HUES48 (cell line): ENCODE measurements around the gene USO1.

Experiments
- H3K27ac ChIP-seq: one replicate; pipeline ENCODE4 v1.7.0; 2013; ENCODE audit warnings: low read depth, low read length, inconsistent platforms
- H3K27me3 ChIP-seq: 2 replicates; pipeline ENCODE4 v1.6.1; 2013; ENCODE audit warnings: mild to moderate bottlenecking, low read length; ENCODE audit not compliant: control insufficient read depth, insufficient read depth
- H3K36me3 ChIP-seq: 2 replicates; pipeline ENCODE4 v1.6.1; 2013; ENCODE audit warnings: low read length; ENCODE audit not compliant: control insufficient read depth, insufficient read depth
- H3K4me1 ChIP-seq: 2 replicates; pipeline ENCODE4 v1.6.1; 2013; ENCODE audit warnings: mild to moderate bottlenecking, low read length; ENCODE audit not compliant: control insufficient read depth, insufficient read depth
- H3K4me3 ChIP-seq: 2 replicates; pipeline ENCODE4 v1.5.1; 2013; ENCODE audit warnings: mild to moderate bottlenecking, low read depth, low read length
- H3K9ac ChIP-seq: 2 replicates; pipeline ENCODE4 v1.6.1; 2013; ENCODE audit warnings: mild to moderate bottlenecking, low read depth, low read length, moderate library complexity
- H3K9me3 ChIP-seq: 2 replicates; pipeline ENCODE4 v1.6.1; 2013; ENCODE audit warnings: low read length; ENCODE audit not compliant: control insufficient read depth, insufficient read depth

USO1 gene

GRCh38 chr4:75820676-75821075 is 96.3 kb downstream of the USO1 start:
- H3K27ac ChIP-seq, result no peak overlapping the region

GRCh38 chr4:75821216-75821615 is 96.8 kb downstream of the USO1 start:
- no peak overlapping the region for H3K27ac ChIP-seq
- H3K27me3 ChIP-seq, result no peaks in the 10 kb centered on the region
- H3K4me1 ChIP-seq, result no peaks in the 10 kb centered on the region
- H3K4me3 ChIP-seq, result no peak overlapping the region
- 0 out of 2 replicates have a peak, but pooled peaks cover 3% of the 10 kb centered on the region for H3K36me3 ChIP-seq
- no peak overlapping the region for H3K9ac ChIP-seq
- no peaks in the 10 kb centered on the region for H3K9me3 ChIP-seq

More at GRCh38 chr4:75820676-75821075, 96.3 kb downstream of the USO1 start:
- no peaks in the 10 kb centered on the region for H3K27me3 ChIP-seq
- H3K9ac ChIP-seq, result no peak overlapping the region
- H3K36me3 ChIP-seq, result peaks cover 3% of the 10 kb centered on the region; the same call in 1 of the 2 replicates
- no peaks in the 10 kb centered on the region for H3K9me3 ChIP-seq
- H3K4me1 ChIP-seq, result no peaks in the 10 kb centered on the region
- H3K4me3 ChIP-seq, result no peak overlapping the region

GRCh38 chr4:75821966-75822365 is 97.6 kb downstream of the USO1 start:
- H3K4me1 ChIP-seq, result no peaks in the 10 kb centered on the region
- no peaks in the 10 kb centered on the region for H3K36me3 ChIP-seq
- H3K27ac ChIP-seq, result no peak overlapping the region
- H3K9ac ChIP-seq, result no peak overlapping the region
- no peaks in the 10 kb centered on the region for H3K27me3 ChIP-seq
- no peaks in the 10 kb centered on the region for H3K9me3 ChIP-seq
- H3K4me3 ChIP-seq, result no peak overlapping the region

GRCh38 chr4:75822416-75822815 is 98.0 kb downstream of the USO1 start:
- no peaks in the 10 kb centered on the region for H3K27me3 ChIP-seq
- H3K9me3 ChIP-seq, result no peaks in the 10 kb centered on the region
- no peak overlapping the region for H3K4me3 ChIP-seq
- no peaks in the 10 kb centered on the region for H3K4me1 ChIP-seq
- no peak overlapping the region for H3K9ac ChIP-seq
- H3K36me3 ChIP-seq, result no peaks in the 10 kb centered on the region
- H3K27ac ChIP-seq, result no peak overlapping the region

GRCh38 chr4:75823812-75824211 is 99.4 kb downstream of the USO1 start:
- Histone ChIP-seq H3K27me3 (no peaks in the 10 kb centered on the region), H3K36me3 (no peaks in the 10 kb centered on the region), H3K9me3 (no peaks in the 10 kb centered on the region), H3K9ac (no peak overlapping the region), H3K4me1 (no peaks in the 10 kb centered on the region), H3K27ac (no peak overlapping the region), H3K4me3 (no peak overlapping the region)

GRCh38 chr4:75830906-75831305 is 106.5 kb downstream of the USO1 start:
- H3K4me1 ChIP-seq, result peaks cover 6% of the 10 kb centered on the region; the same call in 1 of the 2 replicates
- no peak overlapping the region for H3K9ac ChIP-seq
- no peaks in the 10 kb centered on the region for H3K9me3 ChIP-seq
- no peak overlapping the region for H3K4me3 ChIP-seq
- H3K27ac ChIP-seq, result no peak overlapping the region
- no peaks in the 10 kb centered on the region for H3K36me3 ChIP-seq
- H3K27me3 ChIP-seq, result no peaks in the 10 kb centered on the region

- no peak overlapping the region for H3K4me3 ChIP-seq
- H3K36me3 ChIP-seq, result no peaks in the 10 kb centered on the region
- no peak overlapping the region for H3K27ac ChIP-seq
- H3K4me1 ChIP-seq, result peaks cover 6% of the 10 kb centered on the region; the same call in 1 of the 2 replicates
- no peaks in the 10 kb centered on the region for H3K27me3 ChIP-seq
- no peak overlapping the region for H3K9ac ChIP-seq
- H3K9me3 ChIP-seq, result no peaks in the 10 kb centered on the region
Observed at GRCh38 chr4:75831856-75832405, 107.6 kb downstream of the USO1 start.

GRCh38 chr4:75834095-75834771 is 109.9 kb downstream of the USO1 start:
- Histone ChIP-seq H3K27me3 (no peaks in the 10 kb centered on the region), H3K36me3 (no peaks in the 10 kb centered on the region), H3K4me3 (no peak overlapping the region), H3K4me1 (peaks cover 6% of the 10 kb centered on the region; the same call in 1 of the 2 replicates), H3K27ac (no peak overlapping the region), H3K9me3 (no peaks in the 10 kb centered on the region), H3K9ac (no peak overlapping the region)

- H3K4me3 ChIP-seq, result no peak overlapping the region
- H3K36me3 ChIP-seq, result no peaks in the 10 kb centered on the region
- no peaks in the 10 kb centered on the region for H3K9me3 ChIP-seq
- peaks cover 6% of the 10 kb centered on the region; the same call in 1 of the 2 replicates for H3K4me1 ChIP-seq
- no peak overlapping the region for H3K27ac ChIP-seq
- H3K9ac ChIP-seq, result no peak overlapping the region
- no peaks in the 10 kb centered on the region for H3K27me3 ChIP-seq
Observed at GRCh38 chr4:75834772-75835154, 110.4 kb downstream of the USO1 start.

- Histone ChIP-seq H3K9ac (no peak overlapping the region), H3K36me3 (no peaks in the 10 kb centered on the region), H3K9me3 (no peaks in the 10 kb centered on the region), H3K27ac (no peak overlapping the region), H3K4me1 (peaks cover 8% of the 10 kb centered on the region; the same call in 1 of the 2 replicates), H3K4me3 (no peak overlapping the region), H3K27me3 (no peaks in the 10 kb centered on the region)
Observed at GRCh38 chr4:75841641-75842520, 117.5 kb downstream of the USO1 start.

GRCh38 chr4:75843596-75843995 is 119.2 kb downstream of the USO1 start:
- H3K4me1 ChIP-seq, result peaks cover 8% of the 10 kb centered on the region; the same call in 1 of the 2 replicates
- no peak overlapping the region for H3K27ac ChIP-seq
- H3K36me3 ChIP-seq, result no peaks in the 10 kb centered on the region
- H3K4me3 ChIP-seq, result no peak overlapping the region
- H3K9me3 ChIP-seq, result no peaks in the 10 kb centered on the region
- H3K9ac ChIP-seq, result no peak overlapping the region
- no peaks in the 10 kb centered on the region for H3K27me3 ChIP-seq
